ENCODE data around the gene FGR. TPM values are rescaled to one million over a fixed set of nuclear protein-coding genes. Genes with fewer than 3 reads are reported as not detected.

The FGR gene
- total RNA-seq, 1 donor from 2014 or later, result not detected

- H2AFZ ChIP-seq (ENCODE audit: low read depth, low read length), result no peak overlapping the region
- no peak overlapping the region for H3K27ac ChIP-seq (ENCODE audit: low read depth, low read length)
- H4K20me1 ChIP-seq (ENCODE audit: insufficient read depth, low read length), result no peaks in the 10 kb centered on the region
- H3K27me3 ChIP-seq (ENCODE audit: insufficient read depth, low read length), result peaks cover 16% of the 10 kb centered on the region
- Mint-ChIP-seq H3K36me3 (ENCODE audit: low read depth, unreplicated experiment) (no peaks in the 10 kb centered on the region), H3K9me3 (ENCODE audit: unreplicated experiment) (no peaks in the 10 kb centered on the region), H3K27me3 (ENCODE audit: low read depth, unreplicated experiment) (peaks cover 22% of the 10 kb centered on the region), H3K27ac (ENCODE audit: unreplicated experiment) (no peak overlapping the region), H3K4me3 (ENCODE audit: unreplicated experiment) (no peak overlapping the region), H3K4me1 (ENCODE audit: low read depth, unreplicated experiment) (no peaks in the 10 kb centered on the region)
- H3K9ac ChIP-seq (ENCODE audit: low read length), result no peak overlapping the region
- no peaks in the 10 kb centered on the region for H3K79me2 ChIP-seq (ENCODE audit: insufficient read depth, low read length)
- H3K36me3 ChIP-seq (ENCODE audit: insufficient read depth, low read length), result no peaks in the 10 kb centered on the region
- DNase-seq (ENCODE audit: low read depth) (no peak), FAIRE-seq (no peak)
- TF ChIP-seq EZH2 (IDR thresholded peaks at IDR 0.05; ENCODE audit: insufficient read depth, low read length) (no peak), CTCF (IDR thresholded peaks at IDR 0.05; ENCODE audit: insufficient read depth, low read depth, low read length) (no peak)
- no peak overlapping the region for H3K4me2 ChIP-seq (ENCODE audit: low read length)
- H3K9me3 ChIP-seq (ENCODE audit: insufficient read depth, low read depth, low read length), result no peaks in the 10 kb centered on the region
- no peak overlapping the region for H3K4me3 ChIP-seq (ENCODE audit: insufficient read depth, low read depth, low read length)
- H3K4me1 ChIP-seq (ENCODE audit: insufficient read depth, low read length), result no peaks in the 10 kb centered on the region
These were observed 3.8 kb upstream of the FGR start for GRCh38 chr1:27638805-27639204.

DNA sequence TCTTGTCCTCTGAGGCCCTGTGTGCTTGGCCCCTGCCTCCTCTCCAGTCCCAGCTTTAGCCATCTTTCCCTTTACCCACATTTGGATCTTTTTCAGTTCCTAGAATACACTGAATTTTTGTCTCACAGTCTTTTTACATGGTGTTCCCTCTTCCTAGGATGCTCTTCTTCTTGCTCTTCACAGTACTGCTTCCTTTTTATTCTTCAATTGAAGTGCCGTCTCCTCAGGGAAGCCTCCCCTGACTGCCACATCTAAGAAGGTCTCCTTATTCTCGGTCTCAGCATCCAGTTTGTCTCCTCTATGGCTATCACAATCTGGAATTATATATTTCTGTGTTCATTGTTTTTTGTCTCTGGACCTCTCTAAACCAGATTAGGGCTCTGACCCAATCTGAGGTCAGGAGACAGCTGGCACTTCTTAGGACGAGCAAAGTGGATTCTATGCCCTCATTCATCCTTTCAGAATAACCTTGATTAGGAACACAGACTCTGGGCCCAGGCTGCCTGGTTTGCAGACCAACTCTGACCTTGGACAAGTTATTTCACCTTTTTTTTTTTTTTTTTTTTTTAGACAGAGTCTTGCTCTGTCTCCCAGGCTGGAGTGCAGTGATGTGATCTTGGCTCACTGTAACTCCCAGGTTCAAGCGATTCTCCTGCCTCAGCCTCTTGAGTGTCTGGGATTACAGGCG is 3.2 kb upstream of the FGR start:
- no peaks in the 10 kb centered on the region for H3K4me1 Mint-ChIP-seq (ENCODE audit: low read depth, unreplicated experiment)
- Histone ChIP-seq H3K27ac (ENCODE audit: low read depth, low read length) (no peak overlapping the region), H3K27me3 (ENCODE audit: insufficient read depth, low read length) (peaks cover 20% of the 10 kb centered on the region), H3K36me3 (ENCODE audit: insufficient read depth, low read length) (no peaks in the 10 kb centered on the region), H2AFZ (ENCODE audit: low read depth, low read length) (no peak overlapping the region), H3K9ac (ENCODE audit: low read length) (no peak overlapping the region), H3K79me2 (ENCODE audit: insufficient read depth, low read length) (no peaks in the 10 kb centered on the region), H3K9me3 (ENCODE audit: insufficient read depth, low read depth, low read length) (no peaks in the 10 kb centered on the region), H4K20me1 (ENCODE audit: insufficient read depth, low read length) (no peaks in the 10 kb centered on the region), H3K4me2 (ENCODE audit: low read length) (no peak overlapping the region), H3K4me1 (ENCODE audit: insufficient read depth, low read length) (no peaks in the 10 kb centered on the region), H3K4me3 (ENCODE audit: insufficient read depth, low read depth, low read length) (no peak overlapping the region)
- peaks cover 25% of the 10 kb centered on the region for H3K27me3 Mint-ChIP-seq (ENCODE audit: low read depth, unreplicated experiment)
- FAIRE-seq (no peak), DNase-seq (ENCODE audit: low read depth) (no peak)
- H3K27ac Mint-ChIP-seq (ENCODE audit: unreplicated experiment), result no peak overlapping the region
- H3K36me3 Mint-ChIP-seq (ENCODE audit: low read depth, unreplicated experiment), result no peaks in the 10 kb centered on the region
- no peak overlapping the region for H3K4me3 Mint-ChIP-seq (ENCODE audit: unreplicated experiment)
- TF ChIP-seq CTCF (IDR thresholded peaks at IDR 0.05; ENCODE audit: insufficient read depth, low read depth, low read length), result no peak
- TF ChIP-seq EZH2 (IDR thresholded peaks at IDR 0.05; ENCODE audit: insufficient read depth, low read length), result no peak
- no peaks in the 10 kb centered on the region for H3K9me3 Mint-ChIP-seq (ENCODE audit: unreplicated experiment)

GRCh38 chr1:27635396-27636142 is 584 bp upstream of the FGR start:
- no peaks in the 10 kb centered on the region for H3K79me2 ChIP-seq (ENCODE audit: insufficient read depth, low read length)
- no peaks in the 10 kb centered on the region for H3K9me3 Mint-ChIP-seq (ENCODE audit: unreplicated experiment)
- H3K4me1 ChIP-seq (ENCODE audit: insufficient read depth, low read length), result no peaks in the 10 kb centered on the region
- no peak for TF ChIP-seq EZH2 (IDR thresholded peaks at IDR 0.05; ENCODE audit: insufficient read depth, low read length)
- TF ChIP-seq CTCF (IDR thresholded peaks at IDR 0.05; ENCODE audit: insufficient read depth, low read depth, low read length), result no peak
- no peaks in the 10 kb centered on the region for H3K9me3 ChIP-seq (ENCODE audit: insufficient read depth, low read depth, low read length)
- no peak for DNase-seq (ENCODE audit: low read depth)
- no peak overlapping the region for H3K4me3 Mint-ChIP-seq (ENCODE audit: unreplicated experiment)
- FAIRE-seq, result no peak
- no peaks in the 10 kb centered on the region for H3K36me3 Mint-ChIP-seq (ENCODE audit: low read depth, unreplicated experiment)
- H3K4me2 ChIP-seq (ENCODE audit: low read length), result no peak overlapping the region
- H3K4me3 ChIP-seq (ENCODE audit: insufficient read depth, low read depth, low read length), result no peak overlapping the region
- H3K9ac ChIP-seq (ENCODE audit: low read length), result no peak overlapping the region
- no peak overlapping the region for H3K27ac Mint-ChIP-seq (ENCODE audit: unreplicated experiment)
- H3K27me3 Mint-ChIP-seq (ENCODE audit: low read depth, unreplicated experiment), result peaks cover 50% of the 10 kb centered on the region
- H3K27ac ChIP-seq (ENCODE audit: low read depth, low read length), result no peak overlapping the region
- no peak overlapping the region for H2AFZ ChIP-seq (ENCODE audit: low read depth, low read length)
- peaks cover 20% of the 10 kb centered on the region for H3K27me3 ChIP-seq (ENCODE audit: insufficient read depth, low read length)
- H4K20me1 ChIP-seq (ENCODE audit: insufficient read depth, low read length), result no peaks in the 10 kb centered on the region
- H3K36me3 ChIP-seq (ENCODE audit: insufficient read depth, low read length), result no peaks in the 10 kb centered on the region
- H3K4me1 Mint-ChIP-seq (ENCODE audit: low read depth, unreplicated experiment), result no peaks in the 10 kb centered on the region

Data from astrocyte (in vitro differentiated cells and primary cell).